GM21825 (cell line): Measurements from ENCODE around the gene ASB6.

ENCODE experiments used
- ATAC-seq: cut with Tn5 transposase; IDR thresholded peaks from one replicate; pipeline ENCODE4 v1.9.1; 2021; ENCODE audit warnings: mild to moderate bottlenecking, moderate library complexity; ENCODE audit not compliant: unreplicated experiment

The ASB6 gene, protein sequence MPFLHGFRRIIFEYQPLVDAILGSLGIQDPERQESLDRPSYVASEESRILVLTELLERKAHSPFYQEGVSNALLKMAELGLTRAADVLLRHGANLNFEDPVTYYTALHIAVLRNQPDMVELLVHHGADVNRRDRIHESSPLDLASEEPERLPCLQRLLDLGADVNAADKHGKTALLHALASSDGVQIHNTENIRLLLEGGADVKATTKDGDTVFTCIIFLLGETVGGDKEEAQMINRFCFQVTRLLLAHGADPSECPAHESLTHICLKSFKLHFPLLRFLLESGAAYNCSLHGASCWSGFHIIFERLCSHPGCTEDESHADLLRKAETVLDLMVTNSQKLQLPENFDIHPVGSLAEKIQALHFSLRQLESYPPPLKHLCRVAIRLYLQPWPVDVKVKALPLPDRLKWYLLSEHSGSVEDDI

DNA sequence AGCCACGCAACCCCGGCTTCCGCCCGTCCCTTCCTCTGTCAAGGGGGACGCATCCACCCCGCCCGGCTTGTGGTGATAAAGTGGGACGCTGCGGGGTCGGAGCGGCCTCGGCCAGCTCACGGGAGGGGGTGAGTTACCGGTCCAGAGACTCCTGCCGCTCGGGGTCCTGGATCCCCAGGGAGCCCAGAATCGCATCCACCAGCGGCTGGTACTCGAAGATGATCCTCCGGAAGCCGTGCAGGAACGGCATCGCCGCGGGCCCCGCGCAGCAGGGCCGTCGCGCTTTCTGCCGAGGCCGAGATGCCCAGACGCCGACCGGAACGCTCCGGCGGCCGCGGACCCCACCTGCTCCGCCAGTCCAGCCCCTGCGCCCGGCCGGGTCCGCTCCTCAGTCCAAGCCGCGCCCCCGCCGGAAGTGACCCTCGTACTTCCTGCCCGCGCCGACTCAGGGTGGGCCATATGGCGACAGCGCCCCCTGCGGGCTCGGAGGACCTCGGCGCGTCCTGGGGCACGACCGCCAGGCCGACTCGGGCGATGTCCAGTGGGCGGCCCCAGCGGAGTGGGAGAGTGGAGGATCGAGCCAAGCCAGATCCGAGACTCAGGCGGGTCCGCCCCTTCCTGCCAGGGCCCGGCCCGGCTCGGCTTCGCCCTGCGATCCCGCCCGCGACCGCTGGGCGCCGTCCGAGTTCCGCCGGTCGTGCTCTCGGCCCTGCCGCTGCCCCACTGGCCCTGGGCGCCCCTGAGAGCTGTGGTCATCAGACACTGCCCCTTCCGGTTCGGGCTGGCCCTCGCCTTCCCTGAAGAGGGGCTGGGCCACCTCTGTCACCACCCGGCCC lies at the start of gene ASB6:
Gene ASB6 (minus strand): TSS at position 402 of the 836 bp plus-strand sequence. CDS start 152 bp downstream, at position 250.
- peak; percentile 86 for ATAC-seq

DNA sequence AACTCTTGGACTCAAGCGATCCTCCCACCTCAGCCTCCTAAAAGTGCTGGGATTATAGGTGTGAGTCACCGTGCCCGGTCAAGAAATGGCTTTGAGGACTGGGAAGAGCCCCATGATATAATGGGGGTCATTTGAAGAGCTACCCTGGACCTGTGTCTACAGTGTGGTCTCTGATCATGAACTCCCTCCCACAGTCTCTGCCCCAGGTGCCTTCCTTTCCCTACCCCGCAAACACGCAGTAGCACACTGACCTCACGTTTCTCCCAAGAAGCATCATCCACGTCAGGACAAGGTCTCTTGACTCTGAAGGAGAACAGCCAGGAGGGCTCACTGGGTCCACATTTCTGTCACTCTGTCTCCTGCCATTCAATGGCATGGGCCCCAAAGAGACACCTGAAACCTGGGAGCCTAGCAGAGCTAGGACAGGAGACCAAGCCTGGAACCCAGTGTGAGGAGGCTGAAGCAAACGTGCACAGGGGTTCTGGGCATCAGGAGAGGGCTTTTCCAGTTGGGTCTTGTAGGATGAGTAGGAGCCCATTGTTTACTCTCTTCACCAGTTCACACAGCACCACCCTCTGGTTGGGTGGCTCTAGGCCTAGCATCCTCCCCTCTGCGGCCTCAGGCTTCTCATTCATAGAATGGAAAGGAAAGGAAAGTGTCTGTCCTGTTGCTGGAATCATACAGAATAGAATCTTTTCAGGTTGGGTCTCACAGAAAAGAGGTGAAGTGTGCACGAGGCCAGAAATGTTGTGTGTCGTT lies 46.5 kb upstream of the ASB6 start:
- ATAC-seq, result no peak

DNA sequence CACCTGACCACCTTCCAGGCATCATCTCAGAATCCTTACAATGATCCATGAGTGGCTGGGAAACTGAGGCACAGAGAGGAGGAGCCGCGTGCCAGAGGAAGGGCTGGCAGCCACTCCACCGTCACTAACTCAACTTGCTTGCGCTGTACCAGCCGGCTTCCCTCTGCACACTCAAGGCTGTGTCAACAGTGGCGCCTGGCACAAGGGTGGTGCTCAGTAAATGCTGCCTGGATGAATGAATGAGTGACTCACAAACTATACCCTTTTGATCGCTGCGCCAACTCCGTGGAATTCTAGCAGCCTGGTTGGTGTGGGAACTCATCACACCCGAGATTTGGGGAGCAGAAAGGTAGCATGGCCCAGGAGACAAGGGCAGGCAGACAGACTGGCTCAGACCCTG lies 45.4 kb upstream of the ASB6 start:
- ATAC-seq, result no peak

DNA sequence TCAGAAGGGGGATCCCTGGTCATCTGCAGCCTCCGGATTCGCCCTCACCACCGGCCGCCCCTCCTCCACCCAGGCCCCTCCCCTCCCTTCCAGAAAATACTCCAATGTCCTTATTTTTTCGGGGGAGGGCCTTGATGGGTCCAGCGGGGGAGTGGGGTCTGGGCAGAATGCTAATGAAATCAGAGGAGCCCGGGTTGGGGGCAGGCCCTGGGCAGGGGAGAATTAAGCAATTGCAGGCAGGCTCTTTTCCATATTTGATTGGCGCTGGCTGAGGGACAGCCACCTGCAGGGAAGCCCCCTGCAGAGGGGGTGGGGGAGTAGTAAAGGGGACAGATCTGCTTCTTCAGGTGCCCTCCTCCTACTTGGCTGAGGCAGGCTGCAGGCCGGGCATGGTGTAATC lies 44.8 kb upstream of the ASB6 start:
- ATAC-seq, result no peak

DNA sequence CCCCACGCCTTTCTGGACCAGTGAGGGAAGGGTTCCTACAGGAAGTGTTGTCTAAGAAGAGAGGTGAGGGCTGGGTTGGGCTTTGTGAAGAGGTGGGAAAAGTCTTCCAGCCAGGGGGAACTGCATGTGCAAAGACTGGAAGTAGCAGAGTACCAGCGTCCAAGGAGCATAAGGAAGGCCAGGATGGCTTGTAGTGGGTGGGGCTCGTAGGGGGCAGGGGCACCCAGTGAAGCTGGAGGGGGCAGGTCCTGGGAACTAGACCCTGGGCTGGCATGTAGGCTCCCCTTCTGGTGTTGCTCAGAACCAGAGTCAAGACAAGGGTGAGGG lies 43.9 kb upstream of the ASB6 start:
- no peak for ATAC-seq

DNA sequence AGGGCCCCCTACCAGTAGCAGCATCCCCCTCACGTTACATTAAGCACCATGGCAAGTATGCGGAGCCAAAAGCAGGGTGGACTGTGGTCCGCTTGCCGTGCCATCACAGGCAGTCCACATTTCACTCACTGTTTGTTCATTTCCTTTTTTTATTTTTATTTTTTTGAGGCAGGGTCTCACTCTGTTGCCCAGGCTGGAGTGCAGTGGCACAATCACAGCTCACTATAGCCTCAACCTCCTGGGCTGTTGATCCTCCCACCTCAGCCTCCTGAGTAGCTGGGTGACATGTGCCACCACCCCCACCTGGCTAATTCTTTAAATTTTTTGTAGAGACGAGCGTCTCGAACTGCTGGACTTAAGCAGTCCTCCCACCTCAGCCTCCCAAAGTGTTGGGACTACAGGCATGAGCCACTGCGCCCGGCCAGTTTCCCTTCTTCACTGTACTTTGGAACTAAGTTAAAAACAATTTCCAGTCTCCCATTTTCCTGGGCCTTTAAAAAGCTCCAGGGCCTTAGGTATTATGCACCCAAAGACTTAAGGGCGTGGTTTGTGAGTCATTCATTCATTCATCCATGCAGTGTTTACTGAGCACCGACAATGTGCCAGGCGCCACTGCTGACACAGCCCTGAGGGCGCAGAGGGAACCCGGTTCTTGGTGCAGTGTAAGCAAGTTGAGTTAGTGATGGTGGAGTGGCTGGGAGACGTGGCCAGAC lies 43.4 kb upstream of the ASB6 start:
- no peak for ATAC-seq

DNA sequence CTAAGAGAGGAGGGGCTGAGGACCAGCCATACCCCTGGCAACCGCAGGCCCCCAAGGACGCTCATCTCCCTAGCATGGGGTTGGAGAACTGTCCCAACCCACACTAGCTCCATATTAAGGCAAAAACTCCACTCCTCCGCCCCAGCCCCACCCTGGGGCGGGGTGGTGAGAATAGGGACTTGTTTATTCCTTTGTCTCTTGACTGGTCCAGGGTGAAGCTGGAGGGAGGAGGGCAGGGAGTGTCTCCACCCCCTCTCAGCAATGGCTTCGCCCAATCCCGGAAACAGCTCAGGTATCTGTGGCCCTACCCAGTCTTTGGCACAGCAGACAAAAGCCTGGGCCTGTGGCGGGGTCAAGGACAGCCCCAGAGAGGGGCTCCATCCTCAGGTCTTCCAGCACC lies 40.4 kb upstream of the ASB6 start:
- ATAC-seq, result no peak

DNA sequence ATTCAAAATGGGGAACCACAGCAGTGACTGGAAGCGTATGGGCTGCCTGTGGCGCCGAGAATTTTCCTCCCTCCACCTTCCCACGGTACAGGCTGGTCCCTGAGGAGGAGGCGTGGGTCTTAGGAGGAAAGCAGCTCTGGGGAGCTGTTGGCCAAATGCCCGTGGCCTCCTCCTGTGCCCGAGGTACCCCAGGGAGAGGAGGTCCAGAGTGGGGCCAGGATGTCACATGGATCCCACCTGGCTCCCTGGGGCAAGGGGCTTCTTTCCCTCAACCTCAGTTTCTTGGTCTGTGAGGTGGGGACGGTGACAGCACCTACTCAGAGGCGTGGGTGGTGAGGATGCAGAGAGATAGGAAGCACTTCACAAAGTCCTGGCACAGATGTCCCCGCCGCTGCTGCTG lies 40.0 kb upstream of the ASB6 start:
- no peak for ATAC-seq

DNA sequence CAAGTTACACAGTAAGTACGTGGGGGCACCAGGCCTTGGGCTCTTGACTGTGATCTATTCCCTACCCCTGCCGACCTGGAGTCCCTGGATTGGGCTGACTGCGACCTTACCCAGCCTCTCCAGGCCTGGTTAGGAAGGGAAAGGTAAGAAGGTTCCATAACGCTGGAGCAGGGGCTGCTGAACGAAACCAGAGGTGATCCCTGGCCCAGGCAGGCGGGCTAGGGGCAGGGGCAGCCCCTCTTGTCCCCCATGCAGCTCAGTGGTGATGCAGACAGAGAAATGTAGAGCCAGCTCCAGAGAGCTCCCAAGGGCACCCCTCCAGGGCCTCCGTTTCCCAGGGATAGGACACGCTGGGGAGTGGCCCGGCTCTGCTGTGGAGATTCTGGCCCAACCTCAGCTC lies 37.6 kb upstream of the ASB6 start:
- no peak for ATAC-seq

DNA sequence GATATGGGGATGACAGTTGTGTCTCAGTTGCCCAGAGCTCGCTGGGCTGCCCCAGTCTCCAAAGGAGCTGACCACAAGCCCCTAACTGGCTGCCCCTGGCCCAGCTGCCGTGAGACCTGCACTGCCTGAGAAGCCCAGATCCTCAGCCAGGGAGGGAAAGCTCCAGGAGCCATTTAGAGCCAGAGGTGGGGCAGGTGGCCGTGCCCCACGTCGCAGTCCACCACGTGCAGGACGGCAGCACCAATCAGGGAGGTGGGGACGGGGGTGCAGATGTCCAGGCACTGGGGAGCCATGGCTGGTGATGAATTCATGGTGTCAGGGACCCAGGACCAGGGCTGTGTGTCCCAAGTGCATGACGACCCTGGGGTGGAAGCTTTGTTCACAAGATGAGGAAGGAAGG lies 36.9 kb upstream of the ASB6 start:
- ATAC-seq, result no peak

DNA sequence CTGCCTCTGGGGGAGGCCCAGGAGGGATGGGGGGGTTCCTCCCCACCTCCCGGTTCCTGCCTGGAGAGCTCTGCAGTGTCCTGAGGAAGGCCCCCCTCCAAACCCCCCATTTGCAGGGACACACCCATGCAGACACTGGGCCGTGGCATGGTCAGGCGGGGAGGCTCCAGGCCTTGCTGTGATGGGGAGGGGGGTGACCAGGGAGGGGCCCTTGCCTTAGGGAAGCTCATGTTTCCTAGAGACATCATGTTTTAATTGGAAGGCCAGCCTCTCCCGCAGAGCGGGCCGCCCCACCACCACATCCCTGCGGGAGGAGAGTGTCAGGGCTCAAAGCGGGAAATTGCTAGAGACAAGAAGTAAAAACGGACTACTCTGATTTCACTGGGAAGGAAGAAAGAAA lies 35.5 kb upstream of the ASB6 start:
- no peak for ATAC-seq

DNA sequence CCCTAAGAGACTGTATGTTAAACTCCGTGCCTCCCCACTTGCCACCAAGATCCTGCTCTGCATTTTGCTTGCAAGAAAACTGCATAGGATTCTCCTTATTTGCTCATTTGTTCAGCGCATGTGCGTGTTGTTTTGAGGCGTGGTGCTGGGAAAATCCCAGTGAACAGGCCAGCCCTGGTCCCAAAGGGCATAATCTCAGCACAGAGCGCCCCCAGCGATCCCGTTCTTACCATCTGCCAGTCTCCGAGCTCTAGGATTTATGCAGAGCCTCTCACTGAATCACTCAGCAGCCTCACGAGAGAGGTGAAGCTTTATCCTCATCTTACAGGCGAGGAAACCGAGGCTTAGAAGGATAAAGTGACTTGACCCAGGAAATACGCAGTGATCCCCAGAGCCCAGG lies 35.0 kb upstream of the ASB6 start:
- ATAC-seq, result no peak

DNA sequence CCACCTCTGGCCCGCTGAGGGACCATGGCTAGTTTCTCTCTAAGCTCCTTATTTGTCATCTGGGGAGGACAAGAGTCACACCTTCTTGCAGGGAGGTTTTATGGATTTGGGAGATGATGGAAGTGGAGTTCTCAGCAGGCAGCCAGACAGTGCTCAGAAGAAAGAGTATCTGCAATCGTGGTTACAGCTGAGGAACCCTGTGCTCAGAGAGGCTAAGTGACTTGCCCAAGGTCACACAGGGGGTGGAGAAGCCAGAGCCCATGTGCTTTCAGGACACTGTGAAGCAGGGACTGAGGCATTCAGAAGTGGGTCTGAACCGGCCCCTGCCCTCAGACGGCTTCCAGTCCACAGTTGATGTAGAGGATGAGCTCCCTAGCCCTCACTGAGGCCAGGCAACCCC lies 34.3 kb upstream of the ASB6 start:
- no peak for ATAC-seq

DNA sequence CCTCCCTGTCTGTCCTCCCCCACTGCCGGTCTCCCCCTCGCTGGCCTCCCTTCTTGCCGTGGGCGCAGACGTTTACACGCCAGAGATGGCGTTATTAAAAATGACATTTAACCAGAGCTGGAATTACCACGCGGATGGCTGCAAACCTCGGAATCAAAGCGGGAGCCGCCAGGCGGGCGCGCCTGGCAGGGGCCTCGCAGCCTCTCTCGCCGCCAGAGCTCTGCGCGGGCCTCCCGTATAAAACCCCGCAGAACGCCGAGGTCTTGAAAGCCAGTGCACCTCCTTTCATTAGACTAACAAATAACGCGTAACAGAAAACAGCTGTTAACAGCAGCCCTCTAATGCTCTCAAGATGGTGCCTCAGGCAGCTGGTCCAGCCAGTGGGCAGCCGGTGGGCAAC lies 33.7 kb upstream of the ASB6 start:
- no peak for ATAC-seq

DNA sequence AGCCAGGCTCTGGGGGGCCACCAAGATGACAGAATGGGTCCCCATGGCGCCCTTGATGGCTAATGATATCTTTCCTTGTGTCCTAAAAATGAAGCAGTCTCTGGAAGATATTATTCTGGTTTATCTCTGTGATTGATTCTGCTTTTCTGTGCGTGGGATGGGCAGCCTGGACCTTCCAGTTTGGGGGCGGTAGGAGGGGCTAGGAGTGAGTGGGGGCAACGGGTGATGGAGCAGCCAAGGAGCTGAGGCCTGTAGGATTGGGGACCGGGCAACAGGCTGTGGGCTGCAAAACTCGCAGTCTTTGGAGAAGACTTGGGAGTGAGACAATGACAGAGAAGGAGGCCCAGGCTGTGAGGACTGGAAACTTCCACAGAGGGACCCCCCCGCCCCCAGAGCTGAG lies 32.3 kb upstream of the ASB6 start:
- ATAC-seq, result no peak

DNA sequence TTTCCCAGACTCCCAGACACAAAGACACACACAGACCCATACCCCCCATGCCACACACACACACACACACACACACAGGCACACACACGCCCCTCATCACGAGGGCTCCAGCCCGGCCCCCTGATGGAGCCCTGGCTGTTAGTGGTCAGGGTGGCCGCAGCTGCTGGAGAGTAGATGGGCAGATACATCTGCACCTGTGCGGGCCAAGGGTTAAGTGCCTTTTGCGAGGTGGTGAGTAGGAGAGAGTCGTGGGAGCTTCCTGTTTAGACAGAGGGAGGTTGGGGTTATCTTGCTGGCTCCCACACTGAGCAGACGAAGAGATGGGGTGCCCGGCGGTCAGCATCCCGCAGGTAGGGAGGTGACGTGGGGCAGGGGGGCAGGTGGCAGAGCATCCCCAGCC lies 31.7 kb upstream of the ASB6 start:
- no peak for ATAC-seq

DNA sequence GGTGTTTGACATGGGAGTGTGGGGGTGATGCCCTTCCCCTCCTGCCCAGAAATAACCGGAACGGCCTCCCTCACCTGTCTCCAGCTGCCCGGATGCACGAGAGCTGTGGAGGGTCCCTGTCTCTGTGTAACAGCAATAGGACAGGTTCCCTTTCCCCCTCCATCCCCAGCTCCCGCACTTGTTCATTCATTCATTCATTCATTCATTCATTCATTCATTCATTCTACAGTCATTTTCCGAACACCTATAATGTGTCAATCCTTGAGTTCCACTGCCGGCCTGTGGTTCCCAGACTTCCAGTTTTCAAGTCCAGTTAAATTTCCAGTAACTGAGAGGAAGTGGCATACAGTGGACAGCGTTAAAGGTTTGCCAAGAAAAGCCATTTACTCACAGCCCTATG lies 30.8 kb upstream of the ASB6 start:
- no peak for ATAC-seq

DNA sequence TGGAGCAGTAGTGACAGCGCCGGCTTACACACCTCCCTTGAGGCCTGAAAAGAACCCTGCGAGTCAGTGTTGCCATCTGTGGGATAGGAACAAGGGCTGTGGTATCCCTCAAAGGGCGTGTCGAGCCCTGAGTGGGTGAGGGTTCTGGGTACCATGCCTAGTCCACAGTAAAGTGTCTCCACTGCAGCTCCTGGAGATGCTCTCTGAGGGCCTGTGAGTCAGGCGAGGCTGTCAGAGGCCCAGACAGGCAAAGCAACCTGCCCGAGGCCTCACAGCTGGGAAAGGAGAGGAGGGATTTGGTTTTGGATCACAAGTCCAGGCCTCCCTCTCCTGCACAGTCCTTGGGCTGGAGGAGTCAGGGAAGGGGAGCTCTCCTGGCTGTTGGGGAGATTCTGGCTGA lies 29.6 kb upstream of the ASB6 start:
- no peak for ATAC-seq

DNA sequence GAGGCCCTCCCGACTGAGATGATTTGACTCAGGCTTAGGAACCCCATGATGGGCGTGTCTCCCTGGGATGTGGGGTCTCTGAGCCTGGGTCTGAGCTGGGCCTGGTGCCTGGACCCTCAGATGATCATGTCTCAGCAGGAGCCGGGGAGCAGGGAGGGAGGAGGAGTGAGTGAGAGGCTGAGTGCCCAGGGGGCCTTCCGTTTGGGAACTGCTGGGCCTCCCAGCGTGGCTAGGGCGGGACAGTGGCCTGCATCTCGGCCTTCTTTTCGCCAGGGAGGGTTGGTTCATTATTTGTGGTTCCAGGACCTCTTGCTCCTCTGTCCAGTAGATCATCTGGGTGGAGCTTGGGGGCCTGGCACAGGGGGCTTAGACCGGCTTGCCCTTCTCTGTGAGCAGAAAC lies 29.1 kb upstream of the ASB6 start:
- ATAC-seq, result no peak

DNA sequence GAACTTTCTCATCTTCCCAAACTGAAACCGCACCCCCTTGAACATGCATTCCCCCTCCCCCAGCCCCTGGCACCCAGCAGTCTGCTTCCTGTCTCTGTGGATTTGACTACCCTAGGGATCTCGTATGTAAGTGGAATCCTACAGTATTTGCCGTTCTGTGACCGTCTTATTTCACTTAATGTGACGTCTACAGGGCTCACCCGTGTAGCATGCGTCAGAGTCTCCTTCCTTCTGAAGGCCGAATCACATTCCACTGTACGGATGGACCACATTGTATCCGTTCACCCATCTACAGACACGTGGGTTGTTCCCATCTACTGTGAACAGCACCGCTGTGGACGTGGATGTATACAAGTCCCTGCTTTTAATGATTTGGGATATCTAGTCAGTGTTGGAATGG lies 28.0 kb upstream of the ASB6 start:
- ATAC-seq, result no peak

DNA sequence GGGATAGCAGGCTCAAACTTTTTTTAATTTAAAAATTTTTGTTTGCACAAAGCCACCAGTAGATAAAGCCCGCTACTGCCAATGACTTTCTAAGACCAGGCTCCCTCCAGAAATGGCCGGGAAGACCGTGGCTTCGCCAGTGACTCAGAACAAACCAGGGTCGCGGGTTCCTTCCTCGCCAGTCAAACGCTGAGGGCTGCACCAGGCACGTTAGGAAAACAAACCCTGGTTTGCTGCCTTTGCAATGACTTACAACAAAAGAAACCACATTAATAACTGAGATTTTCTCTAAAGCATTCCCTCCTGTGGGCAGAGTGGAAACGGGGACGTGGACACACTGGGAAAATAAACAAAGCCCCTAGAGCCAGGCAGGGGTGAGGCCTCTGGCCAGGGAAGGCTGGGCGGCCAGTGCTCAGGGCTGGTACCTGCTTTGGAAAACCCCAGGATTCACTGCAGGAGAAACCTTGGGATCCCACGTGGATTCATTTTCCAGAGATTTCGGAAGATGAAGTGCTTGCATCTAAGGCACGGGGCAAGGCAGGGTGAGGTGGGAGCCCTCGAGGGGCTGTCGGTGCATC lies 27.3 kb upstream of the ASB6 start:
- no peak for ATAC-seq
